T47D (cell line): ENCODE data around the gene MOGAT3.

Source experiments
- DNase-seq, 2 experiments: peaks; one replicate each; pipeline versions ENCODE4 v3.0.0 to v3.0.0-alpha.2; 2011 to 2012; ENCODE audit warnings: low read depth in 1 of 2, low spot score in 1 of 2
- JUND ChIP-seq: IDR thresholded peaks from 2 replicates; pipeline ENCODE4 v1.6.1; 2012; ENCODE audit warnings: low read depth
- in situ Hi-C: cut with HindIII; loops from 2 replicates; pipeline ENCODE4 v1.10.0; 2016; ENCODE audit warnings: low sequenced_read_pairs, low pct_unique_long_range_greater_than_20kb

Gene MOGAT3

DNA sequence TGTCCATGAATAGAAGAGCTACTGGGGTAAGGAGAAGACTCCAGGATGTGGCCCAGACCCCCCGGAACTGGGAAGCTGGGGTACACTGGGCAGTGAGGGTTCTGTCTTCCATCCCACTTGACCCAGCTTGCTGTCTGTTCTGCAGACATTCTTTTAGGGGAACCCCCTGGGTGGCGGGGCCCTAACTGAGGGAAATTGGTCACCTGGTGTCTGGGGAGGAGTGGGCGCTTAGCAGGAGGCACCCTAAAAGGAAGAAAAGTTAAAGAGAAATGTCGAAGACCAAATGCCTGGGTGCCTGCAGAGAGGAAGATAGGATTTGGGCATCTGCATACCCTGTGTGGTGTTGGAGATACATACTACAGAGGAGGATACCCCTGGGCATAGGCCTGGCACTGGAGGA, 45.5 kb downstream of the MOGAT3 start:
- no peak for TF ChIP-seq JUND
- no peak for DNase-seq
- in situ Hi-C loops: no loop called here

DNA sequence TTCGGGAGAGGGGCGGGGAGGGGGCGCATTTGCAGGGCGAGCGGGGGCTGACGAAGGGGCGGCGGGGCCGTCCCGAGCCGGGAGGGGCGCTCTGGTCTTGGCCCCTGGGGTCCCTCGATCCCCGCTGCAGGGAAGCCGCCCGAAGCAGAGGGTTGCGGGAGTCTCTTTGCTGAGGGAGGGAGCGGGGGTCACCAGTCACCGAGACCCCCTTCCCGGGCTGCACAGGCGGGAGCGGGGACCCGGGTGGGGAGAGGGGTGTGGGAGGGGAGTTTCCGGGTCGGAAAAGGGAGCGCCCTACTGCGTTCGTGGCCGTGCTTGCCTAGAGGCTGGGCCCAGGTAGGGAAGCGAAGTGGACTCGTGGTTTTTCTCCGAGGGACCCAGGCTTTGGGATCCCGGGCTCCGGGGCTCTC, 46.1 kb downstream of the MOGAT3 start:
- peak in 1 of 2 experiments; percentile 29 for DNase-seq

DNA sequence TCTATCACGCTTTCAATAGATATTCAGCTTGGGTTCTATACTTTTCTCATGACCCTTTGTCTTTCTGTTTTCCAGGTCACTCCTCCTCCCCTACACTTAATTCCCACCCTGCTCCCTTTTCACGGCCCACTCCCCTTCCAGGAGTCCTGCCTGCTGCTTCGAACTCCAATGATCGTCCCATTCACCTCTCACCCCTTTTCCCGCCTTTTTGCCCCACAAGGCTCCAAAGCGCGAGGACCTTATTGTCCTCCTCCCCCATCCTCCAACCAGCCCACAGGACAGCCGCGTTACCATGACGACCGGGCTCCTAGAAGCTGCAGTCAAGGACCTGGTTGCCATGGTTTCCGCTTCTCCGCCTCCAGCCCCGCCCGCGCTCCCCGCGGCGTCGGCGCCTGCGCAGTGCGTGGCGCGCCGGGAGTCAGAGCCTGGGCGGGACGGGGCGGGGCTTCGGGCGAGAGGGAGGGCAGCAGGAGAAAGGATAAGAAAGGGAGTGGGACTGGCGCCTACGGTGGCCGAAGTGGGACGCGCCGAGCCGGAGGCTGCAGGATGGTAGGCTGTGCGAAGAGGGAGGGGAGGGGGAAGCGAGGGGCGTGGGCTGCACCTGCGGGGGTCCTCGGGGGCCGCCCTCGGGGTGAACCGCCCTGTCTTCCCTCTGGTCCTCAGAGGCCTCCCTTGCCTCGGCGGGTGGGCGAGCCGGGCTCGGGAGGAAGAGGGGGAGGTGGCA, 46.7 kb downstream of the MOGAT3 start, which contains the start of gene AP1S1:
TSS of gene AP1S1 (plus strand) at position 508 of the 724 bp plus-strand sequence. CDS start at position 547, 39 bp downstream.
- no peak for TF ChIP-seq JUND
- DNase-seq: peak; percentile 94
- in situ Hi-C loops: no loop called here

More for the DNA sequence above, 46.1 kb downstream of the MOGAT3 start:
- TF ChIP-seq JUND: no peak
- in situ Hi-C loops: no loop called here

DNA sequence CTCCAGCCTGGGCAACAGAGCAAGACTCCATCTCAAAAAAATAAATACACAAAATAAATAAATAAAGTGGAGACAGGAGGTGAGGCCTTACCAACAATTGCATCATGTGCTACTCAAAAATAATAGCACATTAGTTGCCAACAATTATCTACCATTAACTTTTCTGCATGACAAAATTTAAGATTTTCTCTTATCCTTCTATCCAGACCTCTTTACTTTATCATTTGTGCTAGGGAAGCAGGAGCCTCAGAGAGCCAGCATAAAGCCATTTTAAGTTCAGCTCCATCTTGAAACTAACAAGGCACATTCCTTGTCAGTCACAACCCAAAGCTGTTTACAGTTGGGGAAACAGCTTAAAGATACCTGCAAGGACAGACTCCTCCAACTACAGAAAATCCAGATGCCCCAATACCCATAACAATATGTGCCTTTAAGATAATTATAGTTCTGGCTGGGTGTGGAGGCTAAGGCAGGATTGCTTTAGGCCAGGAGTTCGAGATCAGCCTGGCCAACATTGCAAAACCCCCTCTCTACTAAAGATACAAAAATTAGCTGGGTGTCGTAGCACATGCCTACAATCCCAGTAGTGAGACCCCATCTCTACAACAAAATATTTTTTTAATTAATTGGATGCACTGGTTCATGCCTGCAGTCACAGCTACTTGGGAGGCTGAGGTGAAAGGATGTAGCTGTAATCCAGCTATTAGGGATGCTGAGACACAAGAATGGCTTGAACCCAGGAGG, 48.8 kb downstream of the MOGAT3 start:
- TF ChIP-seq JUND: no peak
- in situ Hi-C loops: no loop called here
- no peak for DNase-seq
